HG03460 (cell line): ENCODE measurements around the gene PLXNA4.

Source experiments
- ATAC-seq: cut with Tn5 transposase; IDR thresholded peaks from one replicate; pipeline ENCODE4 v1.9.1; 2021; ENCODE audit not compliant: unreplicated experiment

The PLXNA4 gene

GRCh38 chr7:132220060-132220459 lies 356.2 kb downstream of the PLXNA4 start:
- ATAC-seq: no peak

GRCh38 chr7:132218876-132219275 lies 357.4 kb downstream of the PLXNA4 start:
- ATAC-seq: no peak

GRCh38 chr7:132216847-132217525 lies 359.3 kb downstream of the PLXNA4 start:
- no peak for ATAC-seq

DNA sequence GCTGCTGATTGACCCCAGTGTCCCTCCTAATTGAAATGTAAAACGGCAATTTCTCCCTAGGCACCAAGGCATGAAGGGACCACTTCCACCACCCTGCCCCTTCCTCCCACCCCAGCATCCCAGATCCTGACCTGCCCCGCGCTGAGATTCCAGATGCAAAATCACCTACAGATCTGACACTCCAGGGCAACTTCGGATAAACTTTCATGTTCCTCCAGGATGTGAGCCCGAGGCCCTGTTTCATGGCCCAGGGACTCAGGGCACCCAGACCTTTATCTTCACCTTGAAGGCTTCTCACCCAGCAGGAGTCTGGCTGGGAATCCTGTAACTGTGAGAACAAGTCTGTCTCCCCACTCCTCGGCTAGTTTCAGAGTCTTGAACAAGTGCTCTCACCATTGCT lies 361.8 kb downstream of the PLXNA4 start:
- no peak for ATAC-seq

DNA sequence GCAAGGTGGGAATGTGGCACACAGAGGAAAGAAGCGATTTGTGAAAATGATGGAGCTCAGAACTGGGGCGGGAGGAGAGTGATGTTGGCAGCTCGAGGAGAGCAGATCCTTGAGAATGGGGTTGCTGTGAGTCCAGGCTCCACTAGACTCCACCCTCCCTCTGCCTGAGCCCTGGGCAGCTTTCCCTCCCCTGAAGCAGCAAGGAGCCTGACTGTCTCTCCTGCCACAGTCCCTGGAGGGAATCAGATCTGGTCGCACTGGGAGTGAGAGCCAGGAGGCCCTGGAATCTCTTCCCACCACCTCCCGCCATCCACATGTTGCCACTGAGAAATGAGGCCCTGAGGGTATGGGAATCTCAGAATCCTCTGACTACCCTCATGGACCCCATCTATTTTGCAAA lies 362.7 kb downstream of the PLXNA4 start:
- no peak for ATAC-seq

DNA sequence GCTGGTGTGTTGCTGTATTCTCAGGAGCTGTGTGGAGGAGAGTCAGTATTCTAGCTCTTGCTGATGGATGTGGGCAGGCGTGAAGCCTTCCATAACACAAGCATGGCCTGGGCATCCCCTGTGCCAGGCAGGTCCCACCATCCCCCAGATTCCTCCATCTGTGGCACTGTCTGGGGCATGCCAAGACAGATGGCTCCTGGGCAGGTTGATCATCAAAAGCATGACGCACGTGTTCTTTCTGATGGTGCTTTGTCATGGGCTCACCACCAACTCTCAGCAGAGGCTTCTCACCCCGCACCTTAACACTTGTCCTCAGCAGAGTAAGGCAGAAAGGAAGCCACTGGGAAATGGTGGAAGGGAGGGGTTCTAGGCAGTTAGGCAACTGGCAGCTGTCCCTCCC lies 364.3 kb downstream of the PLXNA4 start:
- ATAC-seq: no peak

GRCh38 chr7:132210821-132211220 lies 365.4 kb downstream of the PLXNA4 start:
- no peak for ATAC-seq

GRCh38 chr7:132207782-132208181 lies 368.5 kb downstream of the PLXNA4 start:
- no peak for ATAC-seq

DNA sequence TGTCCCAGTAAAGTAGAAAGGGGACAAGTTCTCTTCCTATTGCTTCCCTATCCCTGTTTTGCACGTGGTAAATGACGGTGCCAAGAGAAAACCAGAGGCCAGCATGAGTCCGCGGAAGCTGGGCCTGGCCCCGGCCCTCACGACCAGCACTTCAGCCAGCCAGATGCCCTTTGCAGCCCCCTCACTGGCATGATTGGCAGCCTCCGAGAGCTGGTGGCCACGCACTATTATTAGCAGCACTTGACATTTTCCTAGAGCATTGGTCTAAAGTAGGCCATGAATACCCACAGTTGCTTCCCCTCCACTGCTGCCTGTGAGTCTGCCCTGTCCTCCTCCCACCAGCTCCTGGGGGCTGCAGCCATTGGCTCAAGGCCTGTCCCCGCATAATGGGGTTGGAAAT lies 369.1 kb downstream of the PLXNA4 start:
- ATAC-seq: no peak

DNA sequence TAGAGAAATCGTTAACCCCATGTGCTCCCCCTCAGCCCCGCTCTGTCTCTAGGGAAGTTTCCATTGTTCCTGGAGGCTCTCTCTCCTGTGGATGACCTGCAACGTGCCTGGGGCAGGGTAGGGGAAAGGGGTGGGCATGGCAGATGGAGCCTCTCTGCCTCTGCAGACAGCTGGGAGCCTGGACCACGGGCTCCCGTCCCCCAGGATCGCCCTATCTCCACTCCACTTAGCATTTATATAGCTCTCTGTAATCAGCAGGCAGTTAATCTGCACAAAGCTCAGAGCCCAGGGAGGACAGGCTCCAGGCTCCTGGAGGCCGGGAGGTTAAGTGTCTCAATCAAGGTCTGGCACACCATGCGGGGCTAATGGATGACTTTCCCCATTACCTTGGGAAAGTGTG lies 369.7 kb downstream of the PLXNA4 start:
- ATAC-seq: no peak

- ATAC-seq: no peak
Measured at GRCh38 chr7:132205509-132205908, 370.8 kb downstream of the PLXNA4 start.

DNA sequence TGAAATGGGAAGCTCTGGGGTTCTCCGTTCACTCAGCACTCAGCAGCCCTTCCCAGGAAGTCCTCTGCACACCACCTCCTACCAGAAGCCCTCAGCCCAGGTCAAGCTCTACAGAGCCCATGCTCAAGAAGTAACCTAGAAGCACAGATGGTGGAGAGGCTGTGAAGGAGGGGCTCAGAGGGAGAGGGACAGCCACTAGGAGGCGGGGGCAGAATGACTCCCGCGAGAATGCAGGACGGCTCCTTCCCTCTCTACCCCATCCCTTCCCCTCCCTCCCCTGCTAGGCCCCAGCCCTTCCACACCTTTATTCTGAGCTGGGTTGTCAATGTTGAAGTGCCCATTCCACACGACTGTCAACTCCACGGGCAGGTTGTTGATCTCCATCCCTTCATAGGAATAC lies 373.2 kb downstream of the PLXNA4 start:
- no peak for ATAC-seq

DNA sequence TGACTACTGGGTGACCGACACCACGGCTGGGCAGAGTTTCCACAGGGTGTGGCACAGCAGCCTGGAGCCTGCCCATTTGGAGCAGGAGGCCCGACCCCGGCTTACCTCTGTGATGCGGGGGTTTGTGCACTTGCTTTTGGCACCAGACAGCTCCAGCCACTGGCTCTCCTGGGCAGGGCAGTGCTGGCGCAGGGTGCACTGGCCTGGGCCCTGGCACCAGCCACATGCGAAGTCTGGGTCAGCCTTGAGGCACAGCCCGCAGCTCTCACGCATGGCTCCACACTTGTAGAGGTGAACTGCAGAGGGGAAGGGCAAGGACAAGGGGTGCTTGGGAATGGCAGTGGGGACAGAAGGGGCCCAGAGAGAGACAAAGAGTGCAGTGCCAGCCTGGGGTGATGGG lies 373.7 kb downstream of the PLXNA4 start:
- no peak for ATAC-seq

- no peak for ATAC-seq
Measured at GRCh38 chr7:132200141-132200540, 376.1 kb downstream of the PLXNA4 start.

DNA sequence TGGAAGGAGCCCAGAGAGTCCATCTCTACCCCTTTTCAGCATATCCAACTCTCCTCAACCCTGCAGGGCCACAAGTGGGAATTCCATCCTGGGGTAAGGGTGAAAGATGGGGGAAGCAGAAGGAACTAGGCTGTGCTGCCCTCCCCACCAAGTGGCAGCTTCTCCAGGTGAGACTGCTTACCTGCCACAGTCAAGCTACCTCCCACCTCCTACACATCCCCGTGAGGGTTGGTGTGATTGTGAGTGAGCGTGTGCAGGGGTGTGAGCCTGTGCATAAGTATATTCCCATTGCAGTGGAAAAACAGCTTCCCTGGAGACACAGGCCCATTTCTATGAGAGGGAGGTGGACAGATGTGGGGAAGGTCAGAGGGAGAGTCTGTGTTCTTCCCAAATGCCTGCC lies 376.6 kb downstream of the PLXNA4 start:
- ATAC-seq: no peak

DNA sequence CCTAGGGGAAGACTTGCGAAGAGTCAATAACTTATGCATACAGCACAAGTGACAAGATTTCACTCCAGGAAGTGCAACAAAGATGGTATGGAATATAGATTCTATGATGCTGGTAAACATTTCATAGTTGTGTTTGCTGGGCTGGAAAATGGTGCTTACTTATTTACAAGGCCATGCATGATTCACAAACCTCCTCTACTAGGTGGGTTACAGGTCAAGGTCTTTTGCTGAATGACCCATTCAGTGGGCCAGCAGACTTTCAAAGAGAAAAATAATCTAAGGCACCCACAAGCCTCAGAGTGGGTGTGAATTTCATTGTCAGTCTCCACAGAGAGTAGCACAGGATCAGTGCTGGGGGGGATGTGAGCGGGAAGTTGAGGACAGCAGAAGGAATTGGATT lies 378.5 kb downstream of the PLXNA4 start:
- ATAC-seq: no peak

- no peak for ATAC-seq
Measured at GRCh38 chr7:132193898-132194297, 382.4 kb downstream of the PLXNA4 start.

DNA sequence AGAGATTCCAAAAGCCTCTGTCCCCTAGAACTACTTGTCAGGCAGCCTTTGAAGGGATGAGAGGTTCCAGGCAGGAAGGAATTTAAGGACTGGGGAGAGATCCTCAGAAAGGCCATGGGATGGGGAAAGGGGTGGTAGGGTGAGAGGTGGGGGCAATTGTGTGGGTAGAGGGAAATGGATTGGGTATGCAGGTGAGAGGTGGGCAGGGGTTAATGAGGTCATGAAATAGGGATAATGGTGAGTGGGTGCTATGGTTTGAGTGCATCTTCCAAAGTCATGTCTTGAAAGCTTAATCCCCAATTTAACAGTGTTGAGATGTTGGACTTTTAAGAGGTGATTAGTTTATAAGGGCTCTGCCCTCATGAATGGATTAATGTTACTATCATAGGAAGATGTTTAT lies 383.5 kb downstream of the PLXNA4 start:
- no peak for ATAC-seq

- no peak for ATAC-seq
Measured at GRCh38 chr7:132191418-132191817, 384.9 kb downstream of the PLXNA4 start.

- no peak for ATAC-seq
Measured at GRCh38 chr7:132190683-132191082, 385.6 kb downstream of the PLXNA4 start.

DNA sequence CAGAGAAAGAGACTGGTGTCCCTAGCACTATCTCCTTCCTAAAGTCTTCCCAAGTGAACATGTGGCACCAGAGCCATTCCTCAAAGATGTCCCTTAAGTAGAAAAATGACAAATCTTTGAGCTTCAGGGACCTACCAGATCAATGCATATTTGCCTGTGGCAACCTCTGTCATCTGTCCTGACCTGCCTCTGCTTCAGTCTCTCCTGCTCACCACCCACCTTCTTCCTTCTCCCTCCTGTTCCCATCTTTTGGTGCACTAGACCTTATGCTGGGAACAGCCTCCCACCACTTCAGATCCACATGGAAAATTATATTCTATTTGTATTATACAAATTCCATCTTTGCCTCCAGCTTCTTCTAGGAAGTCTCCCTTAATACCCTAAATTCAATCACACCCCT lies 386.4 kb downstream of the PLXNA4 start:
- ATAC-seq: no peak

DNA sequence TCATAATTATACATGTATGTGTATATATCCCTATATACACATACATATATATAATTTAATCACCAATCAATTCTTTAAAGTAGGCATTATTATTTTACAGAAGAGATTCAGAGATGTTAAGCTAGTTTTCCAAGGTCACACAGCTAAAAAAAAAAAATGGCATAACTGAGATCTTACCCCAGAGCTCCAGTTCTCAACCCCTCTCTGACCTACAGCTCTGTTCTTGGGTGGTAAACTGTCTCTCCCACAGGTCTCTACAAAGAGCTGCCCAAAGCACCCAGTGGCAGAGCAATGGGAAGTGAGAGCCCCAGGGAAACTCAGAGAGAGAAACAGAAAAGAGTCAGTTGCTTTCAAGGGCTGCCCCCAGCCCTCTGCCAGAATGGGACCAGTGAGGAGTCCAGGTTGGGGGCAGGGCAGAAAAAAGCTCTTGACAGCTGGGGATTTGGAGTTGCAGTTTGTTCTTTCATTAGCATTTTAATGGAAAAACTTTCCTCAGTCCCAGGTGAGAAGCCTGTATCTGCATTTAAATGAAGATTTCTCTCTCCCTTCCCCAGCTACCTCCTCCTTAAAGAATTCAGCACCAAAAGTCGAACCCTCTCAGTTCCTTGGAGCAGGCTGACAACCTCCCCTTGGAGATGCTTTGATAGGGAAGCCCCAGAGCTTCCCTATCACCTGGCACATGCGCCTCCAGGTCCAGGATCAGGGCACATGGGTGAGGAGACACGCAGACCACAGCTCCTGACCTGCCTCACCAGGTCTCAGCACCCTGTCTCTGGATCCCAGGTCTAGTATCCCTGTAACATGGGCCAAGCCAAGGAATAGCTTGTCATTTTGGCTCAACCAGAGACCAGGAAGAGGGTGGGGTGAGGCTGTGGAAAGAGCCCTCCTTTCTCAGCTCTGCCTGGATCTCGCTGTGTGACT lies 388.1 kb downstream of the PLXNA4 start:
- ATAC-seq: no peak
